ENCODE measurements around the gene ZNF35. TPM values are rescaled to one million over a fixed set of nuclear protein-coding genes. Genes with fewer than 3 reads are reported as not detected.
A peak's percentile ranks its signal among the peaks of the same experiment; 100 is the strongest.

ZNF35 gene
- total RNA-seq, 1 donor from 2014 or later = 7.9 TPM

- no peak for DNase-seq
- no peak overlapping the region for H3K4me3 ChIP-seq
- H3K36me3 ChIP-seq = peaks cover 79% of the 10 kb centered on the region
- H3K27ac ChIP-seq (replicated peaks) = no peak overlapping the region
- H3K9me3 ChIP-seq (replicated peaks) = peaks cover 11% of the 10 kb centered on the region
- H3K4me1 ChIP-seq = peaks cover 14% of the 10 kb centered on the region
- TF ChIP-seq CTCF (IDR thresholded peaks at IDR 0.05; ENCODE audit: borderline replicate concordance) = no peak
- intact Hi-C loops (cut with micrococcal nuclease) = no loop called here
- no peaks in the 10 kb centered on the region for H3K27me3 ChIP-seq (ENCODE audit: low read depth)
Measured at GRCh38 chr3:44632193-44632592, 16.3 kb upstream of the ZNF35 start.

GRCh38 chr3:44642337-44642736 lies 6.2 kb upstream of the ZNF35 start:
- DNase-seq = no peak
- H3K27me3 ChIP-seq (ENCODE audit: low read depth) = no peaks in the 10 kb centered on the region
- no peak overlapping the region for H3K27ac ChIP-seq (replicated peaks)
- TF ChIP-seq CTCF (IDR thresholded peaks at IDR 0.05; ENCODE audit: borderline replicate concordance) = no peak
- H3K9me3 ChIP-seq (replicated peaks) = peaks cover 89% of the 10 kb centered on the region
- no peak overlapping the region for H3K4me3 ChIP-seq
- no peaks in the 10 kb centered on the region for H3K4me1 ChIP-seq
- peaks cover 74% of the 10 kb centered on the region for H3K36me3 ChIP-seq
- intact Hi-C loops (cut with micrococcal nuclease) = no loop called here

GRCh38 chr3:44643024-44643423 lies 5.5 kb upstream of the ZNF35 start:
- H3K4me1 ChIP-seq = peaks cover 2% of the 10 kb centered on the region
- TF ChIP-seq CTCF (IDR thresholded peaks at IDR 0.05; ENCODE audit: borderline replicate concordance) = no peak
- H3K4me3 ChIP-seq = no peak overlapping the region
- peaks cover 82% of the 10 kb centered on the region for H3K9me3 ChIP-seq (replicated peaks)
- H3K27ac ChIP-seq (replicated peaks) = no peak overlapping the region
- peaks cover 67% of the 10 kb centered on the region for H3K36me3 ChIP-seq
- intact Hi-C loops (cut with micrococcal nuclease) = no loop called here
- no peak for DNase-seq
- no peaks in the 10 kb centered on the region for H3K27me3 ChIP-seq (ENCODE audit: low read depth)

GRCh38 chr3:44647771-44648170 lies 761 bp upstream of the ZNF35 start:
- no peak overlapping the region for H3K4me3 ChIP-seq
- H3K36me3 ChIP-seq = peaks cover 42% of the 10 kb centered on the region
- TF ChIP-seq CTCF (IDR thresholded peaks at IDR 0.05; ENCODE audit: borderline replicate concordance) = no peak
- H3K4me1 ChIP-seq = peaks cover 31% of the 10 kb centered on the region
- no peak overlapping the region for H3K27ac ChIP-seq (replicated peaks)
- intact Hi-C loops (cut with micrococcal nuclease) = no loop called here
- no peaks in the 10 kb centered on the region for H3K27me3 ChIP-seq (ENCODE audit: low read depth)
- no peak for DNase-seq
- H3K9me3 ChIP-seq (replicated peaks) = peaks cover 36% of the 10 kb centered on the region

GRCh38 chr3:44649709-44650108 lies 1.2 kb downstream of the ZNF35 start:
- intact Hi-C loops (cut with micrococcal nuclease) = no loop called here
- H3K36me3 ChIP-seq = peaks cover 44% of the 10 kb centered on the region
- no peak for DNase-seq
- H3K27me3 ChIP-seq (ENCODE audit: low read depth) = no peaks in the 10 kb centered on the region
- no peak for TF ChIP-seq CTCF (IDR thresholded peaks at IDR 0.05; ENCODE audit: borderline replicate concordance)
- peak overlapping the region; percentile 89 for H3K4me3 ChIP-seq
- no peak overlapping the region for H3K27ac ChIP-seq (replicated peaks)
- H3K9me3 ChIP-seq (replicated peaks) = peaks cover 17% of the 10 kb centered on the region
- peaks cover 35% of the 10 kb centered on the region for H3K4me1 ChIP-seq

- Histone ChIP-seq H3K9me3 (replicated peaks) (peaks cover 22% of the 10 kb centered on the region), H3K27ac (replicated peaks) (no peak overlapping the region), H3K36me3 (peaks cover 85% of the 10 kb centered on the region), H3K4me3 (no peak overlapping the region), H3K4me1 (peaks cover 22% of the 10 kb centered on the region), H3K27me3 (ENCODE audit: low read depth) (no peaks in the 10 kb centered on the region)
- intact Hi-C loops (cut with micrococcal nuclease) = no loop called here
- DNase-seq = no peak
- no peak for TF ChIP-seq CTCF (IDR thresholded peaks at IDR 0.05; ENCODE audit: borderline replicate concordance)
Measured at GRCh38 chr3:44654039-44654438, 5.5 kb downstream of the ZNF35 start.
